ENCODE results near the gene ACAA2.
"Not testable (repeated sequence)": the region's sequence is repeated elsewhere in the genome, so short reads cannot be mapped to it uniquely, and the experiment has no call there.

The ACAA2 gene

DNA sequence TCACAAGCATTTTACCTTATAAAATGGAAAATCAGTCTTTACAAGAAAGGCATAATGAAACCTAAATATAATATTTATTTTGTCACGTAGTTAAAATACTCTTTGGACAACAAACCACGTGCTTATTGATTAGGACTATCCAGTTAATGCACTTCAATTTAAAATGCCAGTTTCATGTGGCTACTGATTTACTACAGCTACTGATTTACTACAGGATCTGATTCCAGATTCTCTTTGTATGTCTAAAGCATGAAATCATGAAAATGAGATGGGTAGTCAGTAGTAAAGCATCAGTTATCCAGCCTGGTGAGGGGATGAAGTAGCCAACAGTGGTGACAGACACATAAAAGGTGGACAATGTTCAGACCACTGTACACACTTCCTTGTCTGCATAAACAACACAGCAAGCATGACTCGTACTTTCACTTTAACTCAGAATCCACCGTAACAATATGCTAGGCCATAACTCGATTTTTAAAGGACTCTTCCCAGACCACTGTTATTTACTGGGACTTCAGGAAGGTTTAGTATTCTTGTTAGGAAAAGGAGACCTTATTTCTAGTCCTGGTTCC, 24.9 kb downstream of the ACAA2 start:
- no peak overlapping the region for H3K4me3 ChIP-seq (ENCODE audit: low read depth, low read length)
- no peaks in the 10 kb centered on the region for H3K27me3 ChIP-seq (ENCODE audit: control insufficient read depth, insufficient read depth, low read length)
- H3K9ac ChIP-seq (ENCODE audit: low read depth, low read length), result no peak overlapping the region
- no peaks in the 10 kb centered on the region for H3K4me1 ChIP-seq (ENCODE audit: control insufficient read depth, insufficient read depth, low read length)
- no peaks in the 10 kb centered on the region for H3K9me3 ChIP-seq (ENCODE audit: control insufficient read depth, insufficient read depth, low read length)
- H3K27ac ChIP-seq (ENCODE audit: low read depth, low read length), result no peak overlapping the region
- H3K36me3 ChIP-seq (ENCODE audit: control insufficient read depth, insufficient read depth, low read length), result peaks cover 100% of the 10 kb centered on the region

DNA sequence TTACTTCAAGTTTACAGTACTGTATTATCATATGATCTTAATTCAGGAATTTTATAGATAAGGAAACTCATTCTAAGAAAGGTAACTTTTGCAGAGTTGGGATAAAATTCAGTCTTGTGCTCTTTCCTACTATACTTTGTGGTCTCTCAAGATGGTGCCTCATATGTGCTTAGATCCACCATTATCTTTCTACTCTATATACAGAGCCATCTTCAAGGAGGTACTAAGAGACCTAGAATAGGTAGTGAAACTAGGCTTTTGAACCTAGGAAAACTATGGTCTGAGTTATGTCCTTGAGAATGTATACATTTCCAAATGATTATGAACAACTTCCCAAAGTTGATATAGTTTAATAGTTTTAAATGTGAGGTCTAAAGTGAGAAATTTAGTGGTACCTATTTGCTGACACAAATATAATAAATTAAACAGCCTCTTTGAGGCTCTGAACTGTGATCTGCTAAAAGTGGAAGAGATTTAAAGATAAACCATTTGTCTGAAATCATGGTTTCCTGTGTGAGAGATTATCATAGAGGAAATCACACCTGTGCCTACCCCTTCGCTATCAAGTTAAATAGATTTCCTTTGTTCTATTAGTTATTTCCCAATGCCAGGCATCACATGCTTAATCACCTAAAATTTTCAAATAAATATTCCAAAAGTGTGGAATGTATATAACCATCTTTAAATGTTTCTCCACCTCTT, 27.2 kb downstream of the ACAA2 start:
- no peaks in the 10 kb centered on the region for H3K4me1 ChIP-seq (ENCODE audit: control insufficient read depth, insufficient read depth, low read length)
- no peak overlapping the region for H3K9ac ChIP-seq (ENCODE audit: low read depth, low read length)
- no peaks in the 10 kb centered on the region for H3K27me3 ChIP-seq (ENCODE audit: control insufficient read depth, insufficient read depth, low read length)
- no peaks in the 10 kb centered on the region for H3K9me3 ChIP-seq (ENCODE audit: control insufficient read depth, insufficient read depth, low read length)
- H3K36me3 ChIP-seq (ENCODE audit: control insufficient read depth, insufficient read depth, low read length), result peaks cover 93% of the 10 kb centered on the region
- no peak overlapping the region for H3K4me3 ChIP-seq (ENCODE audit: low read depth, low read length)
- H3K27ac ChIP-seq (ENCODE audit: low read depth, low read length), result no peak overlapping the region

DNA sequence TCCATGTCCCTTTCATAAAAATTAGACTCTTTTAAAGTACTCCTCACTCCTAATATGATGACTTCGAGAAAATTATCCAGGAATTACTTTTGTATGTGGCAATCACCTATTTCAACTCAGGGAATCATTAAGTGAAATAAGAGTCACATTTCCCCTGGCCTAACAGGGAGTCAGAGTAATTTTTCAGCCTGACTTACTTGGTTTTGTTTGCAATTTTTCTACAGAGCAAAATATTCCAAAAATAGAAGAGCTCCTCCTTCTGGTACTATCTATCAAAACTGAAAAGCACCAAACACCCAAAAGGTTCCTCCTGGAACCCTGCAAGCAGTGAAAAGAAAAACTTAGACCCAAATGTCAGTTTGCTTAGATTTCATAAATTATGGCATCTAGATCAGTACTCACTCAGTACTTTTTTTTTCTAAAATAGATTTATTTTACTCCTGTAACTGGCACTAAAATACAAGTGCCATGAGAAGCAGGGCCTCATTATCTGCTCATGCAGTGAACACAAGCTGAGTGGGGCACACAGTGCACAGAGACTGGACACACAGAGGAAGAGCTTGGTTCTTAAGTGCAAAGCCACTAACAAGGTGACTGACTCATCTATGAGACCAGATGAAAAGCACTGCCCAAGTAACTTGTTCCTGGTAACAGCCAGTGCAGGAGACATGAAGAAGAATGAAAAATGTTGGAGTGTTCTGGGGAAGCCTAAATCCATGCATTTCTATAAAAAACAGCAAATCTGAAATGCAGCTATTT, 28.7 kb downstream of the ACAA2 start:
- H3K36me3 ChIP-seq (ENCODE audit: control insufficient read depth, insufficient read depth, low read length), result peaks cover 87% of the 10 kb centered on the region
- no peak overlapping the region for H3K9ac ChIP-seq (ENCODE audit: low read depth, low read length)

DNA sequence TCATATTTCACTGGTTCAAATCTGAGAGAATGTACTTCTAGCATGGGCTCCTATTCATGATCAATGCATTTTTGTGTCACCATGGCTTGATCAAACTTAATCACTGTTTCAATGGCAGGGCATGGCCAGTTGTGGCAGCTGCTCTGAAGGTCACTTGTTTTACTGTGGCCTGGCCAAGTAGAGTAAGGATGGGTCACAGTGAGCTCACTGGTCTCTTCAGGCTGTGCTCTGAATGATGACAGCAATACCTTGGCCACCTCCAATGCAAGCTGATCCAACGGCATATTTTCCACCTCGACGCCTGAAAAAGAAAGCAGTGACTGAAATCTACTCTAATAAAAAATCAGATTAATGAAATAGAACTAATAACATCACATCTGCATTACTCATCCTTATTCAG, 29.7 kb downstream of the ACAA2 start:
- H3K36me3 ChIP-seq (ENCODE audit: control insufficient read depth, insufficient read depth, low read length), result peaks cover 78% of the 10 kb centered on the region
- H3K4me1 ChIP-seq (ENCODE audit: control insufficient read depth, insufficient read depth, low read length); H3K9ac ChIP-seq (ENCODE audit: low read depth, low read length); H3K4me3 ChIP-seq (ENCODE audit: low read depth, low read length); H3K9me3 ChIP-seq (ENCODE audit: control insufficient read depth, insufficient read depth, low read length); H3K27me3 ChIP-seq (ENCODE audit: control insufficient read depth, insufficient read depth, low read length); H3K27ac ChIP-seq (ENCODE audit: low read depth, low read length): not testable (repeated sequence)

More for the DNA sequence above, 28.7 kb downstream of the ACAA2 start:
- Histone ChIP-seq H3K27ac (ENCODE audit: low read depth, low read length) (no peak overlapping the region), H3K4me3 (ENCODE audit: low read depth, low read length) (no peak overlapping the region), H3K4me1 (ENCODE audit: control insufficient read depth, insufficient read depth, low read length) (no peaks in the 10 kb centered on the region), H3K27me3 (ENCODE audit: control insufficient read depth, insufficient read depth, low read length) (no peaks in the 10 kb centered on the region), H3K9me3 (ENCODE audit: control insufficient read depth, insufficient read depth, low read length) (no peaks in the 10 kb centered on the region)

DNA sequence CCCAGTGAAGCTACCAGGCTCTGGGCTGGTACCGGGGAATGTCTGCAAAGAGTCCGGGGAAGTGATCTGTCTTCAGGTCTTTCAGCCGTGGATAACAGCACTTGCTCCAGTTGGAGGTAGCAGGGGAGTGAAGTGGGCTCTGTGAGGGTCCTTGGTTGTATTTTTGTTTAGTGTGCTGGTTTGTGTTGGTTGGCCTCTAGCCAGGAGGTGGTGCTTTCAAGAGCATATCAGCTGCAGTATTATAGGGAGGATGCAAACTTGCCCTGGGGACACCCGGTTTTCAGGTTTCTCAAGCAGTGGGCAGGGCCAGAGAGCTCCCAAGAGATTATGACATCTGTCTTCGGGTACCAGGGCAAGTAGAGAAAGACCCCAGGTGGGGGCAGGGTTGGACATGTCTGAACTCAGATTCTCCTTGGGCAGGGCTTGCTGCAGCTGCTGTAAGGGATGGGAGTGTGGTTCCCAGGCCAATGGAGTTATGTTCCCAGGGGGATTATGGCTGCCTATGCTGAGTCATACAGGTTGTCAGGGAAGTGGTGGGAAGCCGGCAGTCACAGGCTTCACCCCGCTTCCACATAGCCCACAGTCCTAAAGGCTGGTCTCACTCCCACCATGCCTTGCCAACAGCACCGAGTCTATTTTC, 34.4 kb downstream of the ACAA2 start:
- no peaks in the 10 kb centered on the region for H3K4me1 ChIP-seq (ENCODE audit: control insufficient read depth, insufficient read depth, low read length)
- H3K9me3 ChIP-seq (ENCODE audit: control insufficient read depth, insufficient read depth, low read length), result no peaks in the 10 kb centered on the region; the same call in 1 of the 2 replicates
- H3K9ac ChIP-seq (ENCODE audit: low read depth, low read length), result no peak overlapping the region
- H3K36me3 ChIP-seq (ENCODE audit: control insufficient read depth, insufficient read depth, low read length), result peaks cover 31% of the 10 kb centered on the region
- H3K27me3 ChIP-seq (ENCODE audit: control insufficient read depth, insufficient read depth, low read length), result no peaks in the 10 kb centered on the region
- no peak overlapping the region for H3K27ac ChIP-seq (ENCODE audit: low read depth, low read length)
- H3K4me3 ChIP-seq (ENCODE audit: low read depth, low read length), result no peak overlapping the region

DNA sequence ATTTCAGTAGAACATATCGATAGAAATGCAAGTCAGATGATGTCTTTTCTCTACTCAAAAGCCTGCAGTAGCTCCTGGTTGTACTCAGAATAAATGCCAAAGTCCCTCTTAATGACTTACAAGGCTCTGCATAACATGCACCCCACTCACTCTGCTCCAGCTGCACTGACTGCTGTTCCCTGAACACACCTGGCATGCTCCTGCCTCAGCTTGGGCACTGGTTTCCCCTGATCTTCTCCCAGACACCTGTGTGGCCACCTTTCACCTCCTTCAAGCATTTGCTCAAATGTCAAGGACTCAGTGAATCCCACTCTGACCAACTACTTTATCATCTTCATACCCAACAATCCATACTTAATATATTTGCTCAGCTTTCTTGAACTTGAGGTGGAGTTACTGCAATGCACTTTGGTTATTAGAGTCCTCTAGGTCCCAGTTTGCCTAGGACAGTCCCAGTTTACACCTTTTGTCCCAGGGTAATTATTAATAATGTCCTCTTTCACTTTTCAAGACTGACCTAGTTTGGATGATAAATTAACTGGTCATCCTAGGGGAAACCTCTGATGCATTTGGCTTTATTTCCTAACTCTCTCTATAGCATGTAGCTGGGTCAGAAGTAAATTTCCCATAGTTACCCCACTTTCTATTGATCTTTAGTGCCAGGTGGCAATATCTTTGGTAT, 44.1 kb downstream of the ACAA2 start:
- Histone ChIP-seq H3K36me3 (ENCODE audit: control insufficient read depth, insufficient read depth, low read length) (no peaks in the 10 kb centered on the region), H3K4me3 (ENCODE audit: low read depth, low read length) (no peak overlapping the region), H3K9ac (ENCODE audit: low read depth, low read length) (no peak overlapping the region), H3K4me1 (ENCODE audit: control insufficient read depth, insufficient read depth, low read length) (peaks cover 7% of the 10 kb centered on the region; the same call in 1 of the 2 replicates), H3K27me3 (ENCODE audit: control insufficient read depth, insufficient read depth, low read length) (no peaks in the 10 kb centered on the region), H3K27ac (ENCODE audit: low read depth, low read length) (no peak overlapping the region), H3K9me3 (ENCODE audit: control insufficient read depth, insufficient read depth, low read length) (no peaks in the 10 kb centered on the region)

DNA sequence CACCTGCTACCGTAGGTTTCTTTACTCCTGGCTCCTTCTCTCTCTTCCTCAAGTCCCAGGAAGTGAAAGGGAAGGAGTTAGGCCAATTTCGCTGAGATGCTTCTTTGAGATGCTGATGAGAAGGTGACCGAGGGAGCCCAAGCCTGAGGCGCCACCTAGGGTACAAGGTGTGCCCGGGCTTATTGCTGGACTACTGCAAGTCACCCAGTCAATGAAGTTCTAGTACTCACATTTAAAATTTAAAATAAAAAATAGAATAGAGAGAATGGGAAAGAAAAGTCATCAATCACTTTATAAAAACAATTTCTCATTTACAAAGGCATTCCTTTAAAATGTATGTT, 45.3 kb downstream of the ACAA2 start:
- peaks cover 7% of the 10 kb centered on the region; the same call in 1 of the 2 replicates for H3K4me1 ChIP-seq (ENCODE audit: control insufficient read depth, insufficient read depth, low read length)
- H3K9me3 ChIP-seq (ENCODE audit: control insufficient read depth, insufficient read depth, low read length), result no peaks in the 10 kb centered on the region
- no peaks in the 10 kb centered on the region for H3K36me3 ChIP-seq (ENCODE audit: control insufficient read depth, insufficient read depth, low read length)
- H3K27me3 ChIP-seq (ENCODE audit: control insufficient read depth, insufficient read depth, low read length), result no peaks in the 10 kb centered on the region
- H3K4me3 ChIP-seq (ENCODE audit: low read depth, low read length), result no peak overlapping the region
- H3K27ac ChIP-seq (ENCODE audit: low read depth, low read length), result no peak overlapping the region
- H3K9ac ChIP-seq (ENCODE audit: low read depth, low read length), result no peak overlapping the region

DNA sequence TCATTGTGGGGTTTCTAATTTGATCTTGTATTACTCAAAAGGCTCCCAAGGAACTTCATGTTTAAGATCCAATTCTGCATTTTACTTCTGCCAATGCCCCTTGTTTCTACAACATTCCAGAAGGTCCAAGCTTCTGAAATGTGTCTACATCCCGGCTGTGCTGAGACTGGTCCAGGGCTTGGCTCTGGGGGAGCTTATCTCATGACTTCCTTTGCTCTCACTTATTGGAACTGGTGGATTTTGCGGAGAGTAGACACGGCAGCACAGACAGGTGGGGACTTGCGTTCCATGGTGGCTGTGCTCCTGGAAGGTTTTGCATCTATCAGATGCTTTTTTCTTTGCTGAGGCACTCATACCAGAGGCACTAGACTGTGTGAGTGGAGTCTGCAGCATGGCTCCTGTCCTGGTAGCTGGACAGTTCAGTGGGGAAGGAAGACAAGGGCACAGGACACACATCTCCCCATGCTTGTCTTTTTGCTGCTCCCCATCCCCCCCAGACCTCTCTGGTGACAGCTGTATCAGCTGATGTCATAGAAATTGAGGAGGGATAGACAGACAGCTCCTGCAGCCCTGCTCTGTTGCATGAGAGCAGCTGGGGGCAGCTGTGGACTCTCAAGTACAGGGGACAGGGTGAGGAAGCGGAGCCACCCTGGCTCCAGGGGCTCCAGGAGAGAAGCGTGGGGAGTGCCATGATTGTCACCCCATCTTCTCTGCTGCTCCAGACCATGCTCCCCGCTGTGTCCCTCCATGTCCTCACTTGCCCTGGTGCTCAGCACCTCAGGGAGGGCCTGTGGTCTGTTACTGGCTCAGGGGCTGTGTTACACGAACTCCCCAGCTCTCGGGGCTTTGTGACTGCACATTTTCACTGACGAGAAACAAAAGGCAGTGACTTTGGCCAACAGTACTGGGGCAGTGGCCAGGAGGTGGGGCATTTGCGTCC, 46.0 kb downstream of the ACAA2 start:
- H3K4me3 ChIP-seq (ENCODE audit: low read depth, low read length), result no peak overlapping the region
- H3K27me3 ChIP-seq (ENCODE audit: control insufficient read depth, insufficient read depth, low read length), result no peaks in the 10 kb centered on the region
- H3K9me3 ChIP-seq (ENCODE audit: control insufficient read depth, insufficient read depth, low read length), result no peaks in the 10 kb centered on the region
- H3K36me3 ChIP-seq (ENCODE audit: control insufficient read depth, insufficient read depth, low read length), result no peaks in the 10 kb centered on the region
- no peak overlapping the region for H3K27ac ChIP-seq (ENCODE audit: low read depth, low read length)
- peaks cover 7% of the 10 kb centered on the region; the same call in 1 of the 2 replicates for H3K4me1 ChIP-seq (ENCODE audit: control insufficient read depth, insufficient read depth, low read length)
- no peak overlapping the region for H3K9ac ChIP-seq (ENCODE audit: low read depth, low read length)

DNA sequence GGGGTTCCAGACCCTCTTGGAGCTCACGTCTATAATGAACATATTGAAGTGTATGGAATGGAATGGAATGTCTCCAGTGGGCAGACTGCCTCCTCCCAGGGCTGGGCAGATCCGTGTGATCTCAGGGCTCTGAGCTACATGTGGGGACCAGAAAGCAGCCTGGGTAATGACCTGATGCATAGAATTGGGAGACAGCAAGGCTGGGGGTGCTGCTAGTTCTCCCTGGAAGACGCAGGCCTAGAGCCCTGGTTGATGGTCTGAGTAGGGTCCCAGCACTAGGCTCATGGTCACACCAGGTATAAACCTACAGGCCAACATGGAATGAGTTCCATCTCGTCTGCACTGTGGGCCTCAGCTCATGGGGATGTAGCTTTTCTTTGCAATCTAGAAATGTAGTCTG, 46.7 kb downstream of the ACAA2 start:
- no peaks in the 10 kb centered on the region for H3K9me3 ChIP-seq (ENCODE audit: control insufficient read depth, insufficient read depth, low read length)
- no peak overlapping the region for H3K9ac ChIP-seq (ENCODE audit: low read depth, low read length)
- H3K27ac ChIP-seq (ENCODE audit: low read depth, low read length), result no peak overlapping the region
- H3K4me3 ChIP-seq (ENCODE audit: low read depth, low read length), result no peak overlapping the region
- H3K27me3 ChIP-seq (ENCODE audit: control insufficient read depth, insufficient read depth, low read length), result no peaks in the 10 kb centered on the region
- H3K36me3 ChIP-seq (ENCODE audit: control insufficient read depth, insufficient read depth, low read length), result no peaks in the 10 kb centered on the region
- peaks cover 7% of the 10 kb centered on the region; the same call in 1 of the 2 replicates for H3K4me1 ChIP-seq (ENCODE audit: control insufficient read depth, insufficient read depth, low read length)

DNA sequence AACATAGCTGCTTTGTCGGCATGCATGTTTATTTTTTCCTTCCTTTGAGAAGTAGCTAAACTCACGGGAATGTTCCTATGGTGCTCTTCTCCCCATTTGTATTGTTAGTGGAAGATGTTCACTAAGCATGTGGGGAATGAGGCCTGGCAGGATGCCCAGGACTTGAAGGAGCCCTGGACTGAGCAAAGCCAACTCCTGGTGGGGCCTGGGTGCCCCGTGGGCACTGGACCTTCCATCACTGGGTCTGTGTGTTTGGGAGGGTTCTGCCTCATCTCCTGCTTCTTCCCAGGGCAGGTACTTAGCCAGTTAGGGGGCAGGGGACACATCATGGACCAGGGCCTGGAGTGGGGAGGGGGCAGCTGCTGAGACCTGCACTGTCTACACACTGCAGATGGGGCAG, 49.3 kb downstream of the ACAA2 start:
- H3K9me3 ChIP-seq (ENCODE audit: control insufficient read depth, insufficient read depth, low read length), result no peaks in the 10 kb centered on the region
- no peak overlapping the region for H3K27ac ChIP-seq (ENCODE audit: low read depth, low read length)
- peaks cover 17% of the 10 kb centered on the region; the same call in 1 of the 2 replicates for H3K4me1 ChIP-seq (ENCODE audit: control insufficient read depth, insufficient read depth, low read length)
- H3K36me3 ChIP-seq (ENCODE audit: control insufficient read depth, insufficient read depth, low read length), result no peaks in the 10 kb centered on the region
- no peaks in the 10 kb centered on the region for H3K27me3 ChIP-seq (ENCODE audit: control insufficient read depth, insufficient read depth, low read length)
- H3K4me3 ChIP-seq (ENCODE audit: low read depth, low read length), result no peak overlapping the region
- H3K9ac ChIP-seq (ENCODE audit: low read depth, low read length), result no peak overlapping the region
